MM.1S (cell line): Measurements from ENCODE around the gene PCDHGA8.
"Not testable (repeated sequence)": the region's sequence is repeated elsewhere in the genome, so short reads cannot be mapped to it uniquely, and the experiment has no call there.

Experiments
- CTCF ChIP-seq: fragments of 300-600 bp; sonication (generic); IDR thresholded peaks from 2 replicates; pipeline ENCODE4 v1.5.1; 2016; ENCODE audit warnings: antibody characterized with exemption, low read length, mixed read lengths
- EZH2 ChIP-seq: fragments of 300-600 bp; sonication (generic); optimal IDR thresholded peaks from 2 replicates; pipeline ENCODE3; 2017; ENCODE audit warnings: low read depth, mild to moderate bottlenecking, antibody characterized with exemption, low read length, mixed read lengths
- EZH2phosphoT487 ChIP-seq: fragments of 300-600 bp; sonication (generic); IDR thresholded peaks from 2 replicates; pipeline ENCODE4 v1.6.1; 2018; ENCODE audit warnings: antibody characterized with exemption, low read length

GRCh38 chr5:141407790-141408505 lies 15.5 kb downstream of the PCDHGA8 start, which contains the start of gene PCDHGB6:
- TF ChIP-seq EZH2phosphoT487, CTCF, EZH2: not testable (repeated sequence)
